ENCODE results near the gene KRTAP19-1. TPM values are rescaled to one million over a fixed set of nuclear protein-coding genes. Genes with fewer than 3 reads are reported as not detected.

The KRTAP19-1 gene
- total RNA-seq, 1 experiment from 2014 or later, result not detected

DNA sequence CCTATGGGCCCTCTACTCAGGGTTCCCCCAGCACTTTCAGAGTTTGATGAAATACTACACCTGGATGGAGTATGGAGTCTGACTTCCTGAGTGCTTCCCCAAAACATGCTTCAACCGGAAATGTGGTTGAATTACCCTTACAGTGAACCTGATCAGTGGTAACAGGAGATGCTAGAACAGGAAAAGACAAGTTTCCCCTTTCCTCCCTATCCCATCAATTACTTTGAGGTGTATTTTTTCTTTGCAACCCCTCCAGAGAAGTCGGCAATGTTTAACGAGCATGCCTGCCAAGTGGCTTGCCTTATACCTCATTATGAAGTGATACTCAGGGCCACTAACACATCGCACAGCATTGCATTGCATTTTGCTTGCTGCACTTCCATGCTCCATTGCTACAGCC lies 33.1 kb downstream of the KRTAP19-1 start:
- intact Hi-C loops (cut with micrococcal nuclease; ENCODE audit: unreplicated experiment) (no loop called here), in situ Hi-C loops (cut with HindIII; ENCODE audit: low pct_unique_long_range_greater_than_20kb, low sequenced_read_pairs) (no loop called here)
- H3K36me3 ChIP-seq (ENCODE audit: control insufficient read depth, insufficient read depth, low read length), result no peaks in the 10 kb centered on the region
- no TSS peak for BruUV-seq (replicated peaks)
- H3K27ac ChIP-seq (ENCODE audit: low read length), result no peak overlapping the region
- H3K4me3 ChIP-seq (ENCODE audit: low read depth in 2 of 2, low read length in 2 of 2), result no peak overlapping the region
- ChIA-PET POLR2A (no interaction called here), CTCF (no interaction called here)
- ATAC-seq (no peak), DNase-seq (ENCODE audit: low read depth, low spot score) (no peak)
- no peaks in the 10 kb centered on the region for H3K27me3 ChIP-seq (ENCODE audit: control insufficient read depth, insufficient read depth, low read length)
- H3K4me1 ChIP-seq (ENCODE audit: control insufficient read depth, insufficient read depth, low read length), result no peaks in the 10 kb centered on the region
- H3K9me3 ChIP-seq (ENCODE audit: control insufficient read depth, insufficient read depth, low read depth, low read length), result no peaks in the 10 kb centered on the region
- TF ChIP-seq SIN3A (IDR thresholded peaks at IDR 0.05; ENCODE audit: borderline replicate concordance, insufficient read depth, low read depth, low read length), result no peak
- TF ChIP-seq, protein P1, sequence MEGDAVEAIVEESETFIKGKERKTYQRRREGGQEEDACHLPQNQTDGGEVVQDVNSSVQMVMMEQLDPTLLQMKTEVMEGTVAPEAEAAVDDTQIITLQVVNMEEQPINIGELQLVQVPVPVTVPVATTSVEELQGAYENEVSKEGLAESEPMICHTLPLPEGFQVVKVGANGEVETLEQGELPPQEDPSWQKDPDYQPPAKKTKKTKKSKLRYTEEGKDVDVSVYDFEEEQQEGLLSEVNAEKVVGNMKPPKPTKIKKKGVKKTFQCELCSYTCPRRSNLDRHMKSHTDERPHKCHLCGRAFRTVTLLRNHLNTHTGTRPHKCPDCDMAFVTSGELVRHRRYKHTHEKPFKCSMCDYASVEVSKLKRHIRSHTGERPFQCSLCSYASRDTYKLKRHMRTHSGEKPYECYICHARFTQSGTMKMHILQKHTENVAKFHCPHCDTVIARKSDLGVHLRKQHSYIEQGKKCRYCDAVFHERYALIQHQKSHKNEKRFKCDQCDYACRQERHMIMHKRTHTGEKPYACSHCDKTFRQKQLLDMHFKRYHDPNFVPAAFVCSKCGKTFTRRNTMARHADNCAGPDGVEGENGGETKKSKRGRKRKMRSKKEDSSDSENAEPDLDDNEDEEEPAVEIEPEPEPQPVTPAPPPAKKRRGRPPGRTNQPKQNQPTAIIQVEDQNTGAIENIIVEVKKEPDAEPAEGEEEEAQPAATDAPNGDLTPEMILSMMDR (IDR thresholded peaks at IDR 0.05), result no peak
- no peak for TF ChIP-seq TCF7L2 (IDR thresholded peaks at IDR 0.05; ENCODE audit: low read depth, low read length)
- no peak for TF ChIP-seq POLR2AphosphoS5 (IDR thresholded peaks at IDR 0.05; ENCODE audit: low read depth, low read length)
- TF ChIP-seq, protein P2, sequence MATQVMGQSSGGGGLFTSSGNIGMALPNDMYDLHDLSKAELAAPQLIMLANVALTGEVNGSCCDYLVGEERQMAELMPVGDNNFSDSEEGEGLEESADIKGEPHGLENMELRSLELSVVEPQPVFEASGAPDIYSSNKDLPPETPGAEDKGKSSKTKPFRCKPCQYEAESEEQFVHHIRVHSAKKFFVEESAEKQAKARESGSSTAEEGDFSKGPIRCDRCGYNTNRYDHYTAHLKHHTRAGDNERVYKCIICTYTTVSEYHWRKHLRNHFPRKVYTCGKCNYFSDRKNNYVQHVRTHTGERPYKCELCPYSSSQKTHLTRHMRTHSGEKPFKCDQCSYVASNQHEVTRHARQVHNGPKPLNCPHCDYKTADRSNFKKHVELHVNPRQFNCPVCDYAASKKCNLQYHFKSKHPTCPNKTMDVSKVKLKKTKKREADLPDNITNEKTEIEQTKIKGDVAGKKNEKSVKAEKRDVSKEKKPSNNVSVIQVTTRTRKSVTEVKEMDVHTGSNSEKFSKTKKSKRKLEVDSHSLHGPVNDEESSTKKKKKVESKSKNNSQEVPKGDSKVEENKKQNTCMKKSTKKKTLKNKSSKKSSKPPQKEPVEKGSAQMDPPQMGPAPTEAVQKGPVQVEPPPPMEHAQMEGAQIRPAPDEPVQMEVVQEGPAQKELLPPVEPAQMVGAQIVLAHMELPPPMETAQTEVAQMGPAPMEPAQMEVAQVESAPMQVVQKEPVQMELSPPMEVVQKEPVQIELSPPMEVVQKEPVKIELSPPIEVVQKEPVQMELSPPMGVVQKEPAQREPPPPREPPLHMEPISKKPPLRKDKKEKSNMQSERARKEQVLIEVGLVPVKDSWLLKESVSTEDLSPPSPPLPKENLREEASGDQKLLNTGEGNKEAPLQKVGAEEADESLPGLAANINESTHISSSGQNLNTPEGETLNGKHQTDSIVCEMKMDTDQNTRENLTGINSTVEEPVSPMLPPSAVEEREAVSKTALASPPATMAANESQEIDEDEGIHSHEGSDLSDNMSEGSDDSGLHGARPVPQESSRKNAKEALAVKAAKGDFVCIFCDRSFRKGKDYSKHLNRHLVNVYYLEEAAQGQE (IDR thresholded peaks at IDR 0.05; ENCODE audit: insufficient read depth in 1 of 2, low read depth in 2 of 2, low read length in 1 of 2), result no peak

DNA sequence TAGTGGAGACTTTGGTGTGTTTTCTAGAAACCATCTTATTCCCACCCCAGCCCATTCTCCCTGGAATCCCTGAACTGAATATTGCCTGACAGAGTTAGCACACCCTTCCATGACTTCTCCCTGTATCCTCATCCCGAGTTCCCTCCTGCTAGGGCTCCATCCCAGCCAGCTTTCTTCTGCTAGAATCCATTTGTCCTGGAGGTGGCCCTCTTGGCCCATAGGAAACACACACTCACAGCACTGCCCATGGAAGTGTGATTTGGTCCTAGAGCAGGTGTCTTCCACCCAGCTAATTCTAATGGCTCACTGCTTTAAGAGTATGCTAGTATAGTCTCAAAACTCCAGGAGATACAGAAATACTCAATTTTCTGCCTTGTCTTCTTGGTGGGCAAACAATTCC lies 36.0 kb downstream of the KRTAP19-1 start:
- H3K4me1 ChIP-seq (ENCODE audit: control insufficient read depth, insufficient read depth, low read length), result no peaks in the 10 kb centered on the region
- no peak overlapping the region for H3K4me3 ChIP-seq (ENCODE audit: low read depth in 2 of 2, low read length in 2 of 2)
- DNase-seq (ENCODE audit: low read depth, low spot score) (no peak), ATAC-seq (no peak)
- BruUV-seq (replicated peaks), result no TSS peak
- intact Hi-C loops (cut with micrococcal nuclease; ENCODE audit: unreplicated experiment) (no loop called here), in situ Hi-C loops (cut with HindIII; ENCODE audit: low pct_unique_long_range_greater_than_20kb, low sequenced_read_pairs) (no loop called here)
- H3K27ac ChIP-seq (ENCODE audit: low read length), result no peak overlapping the region
- ChIA-PET CTCF (no interaction called here), POLR2A (no interaction called here)
- TF ChIP-seq TCF7L2 (IDR thresholded peaks at IDR 0.05; ENCODE audit: low read depth, low read length), result no peak
- TF ChIP-seq, protein P1 (IDR thresholded peaks at IDR 0.05), result no peak
- TF ChIP-seq, protein P2 (IDR thresholded peaks at IDR 0.05; ENCODE audit: insufficient read depth in 1 of 2, low read depth in 2 of 2, low read length in 1 of 2), result no peak
- no peak for TF ChIP-seq SIN3A (IDR thresholded peaks at IDR 0.05; ENCODE audit: borderline replicate concordance, insufficient read depth, low read depth, low read length)
- TF ChIP-seq POLR2AphosphoS5 (IDR thresholded peaks at IDR 0.05; ENCODE audit: low read depth, low read length), result no peak
- no peaks in the 10 kb centered on the region for H3K27me3 ChIP-seq (ENCODE audit: control insufficient read depth, insufficient read depth, low read length)
- no peaks in the 10 kb centered on the region for H3K36me3 ChIP-seq (ENCODE audit: control insufficient read depth, insufficient read depth, low read length)
- no peaks in the 10 kb centered on the region for H3K9me3 ChIP-seq (ENCODE audit: control insufficient read depth, insufficient read depth, low read depth, low read length)

Data from Panc1 (cell line).